Mesodermal cell (in vitro differentiated cells): ENCODE measurements around the gene ZC3H12A.
A peak's percentile ranks its signal among the peaks of the same experiment; 100 is the strongest.
"Not testable (repeated sequence)": the region's sequence is repeated elsewhere in the genome, so short reads cannot be mapped to it uniquely, and the experiment has no call there.

Source experiments
- H3K27ac ChIP-seq: 2 replicates; pipeline ENCODE4 v1.7.0; 2013; ENCODE audit warnings: mild to moderate bottlenecking, low read depth, low read length, moderate library complexity; ENCODE audit not compliant: severe bottlenecking
- H3K36me3 ChIP-seq: 2 replicates; pipeline ENCODE4 v1.7.1; 2013; ENCODE audit warnings: mild to moderate bottlenecking, low read length, moderate library complexity; ENCODE audit not compliant: control insufficient read depth, insufficient read depth
- H3K4me1 ChIP-seq: one replicate; pipeline ENCODE4 v1.7.1; 2013; ENCODE audit warnings: mild to moderate bottlenecking, low read length; ENCODE audit not compliant: insufficient read depth, control insufficient read depth, poor library complexity, severe bottlenecking
- H3K4me3 ChIP-seq: 2 replicates; pipeline ENCODE4 v1.7.0; 2013; ENCODE audit warnings: low read length, control low read depth, mild to moderate bottlenecking; ENCODE audit not compliant: insufficient read depth, poor library complexity, severe bottlenecking; ENCODE audit errors: extremely low read depth
- H3K9me3 ChIP-seq: 2 replicates; pipeline ENCODE4 v1.7.1; 2013; ENCODE audit warnings: mild to moderate bottlenecking, low read length, moderate library complexity; ENCODE audit not compliant: control insufficient read depth
- WGBS, 2 experiments: methylation state at CpG; one replicate each; pipeline ENCODE4 v1.1.5; 2013; ENCODE audit warnings: missing lambda C conversion rate in 2 of 2; ENCODE audit not compliant: insufficient coverage in 2 of 2; 5-methylcytosine and 5-hydroxymethylcytosine counted together

The ZC3H12A gene

GRCh38 chr1:37506740-37507139 is 32.4 kb downstream of the ZC3H12A start:
- H3K27ac ChIP-seq: no peak overlapping the region
- no peaks in the 10 kb centered on the region for H3K9me3 ChIP-seq
- peaks cover 77% of the 10 kb centered on the region for H3K36me3 ChIP-seq
- WGBS, 2 experiments: 90 to 95% methylated on average over 2 of the region's 2 CpGs
- H3K4me3 ChIP-seq: no peak overlapping the region
- no peaks in the 10 kb centered on the region for H3K4me1 ChIP-seq

DNA sequence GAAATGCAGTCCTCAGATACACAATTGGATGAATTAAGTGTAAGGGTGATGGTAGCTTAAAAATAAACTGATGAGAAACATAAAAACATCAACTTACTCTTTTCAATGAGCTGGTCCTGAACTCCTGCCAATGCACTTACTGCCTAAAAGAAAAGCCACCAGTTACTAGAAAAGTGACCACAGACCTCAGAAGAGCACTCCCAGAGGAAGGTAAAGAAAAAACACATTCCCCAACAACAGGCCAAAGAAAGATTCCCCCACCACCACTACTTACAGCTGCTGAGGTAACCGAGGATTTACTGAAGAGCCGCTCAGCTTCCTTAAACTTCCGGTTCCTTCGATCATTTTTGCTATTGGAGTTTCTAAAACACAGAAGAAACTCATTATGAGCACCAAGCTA is 34.8 kb downstream of the ZC3H12A start:
- H3K4me3 ChIP-seq: no peak overlapping the region
- H3K9me3 ChIP-seq: no peaks in the 10 kb centered on the region
- H3K27ac ChIP-seq: no peak overlapping the region
- peaks cover 2% of the 10 kb centered on the region for H3K4me1 ChIP-seq
- H3K36me3 ChIP-seq: peaks cover 77% of the 10 kb centered on the region
- 87 to 100% methylated on average over 4 of the region's 4 CpGs for WGBS, 2 experiments

- 4 to 6% methylated on average over 19 to 23 of the region's 26 CpGs for WGBS, 2 experiments
- peak overlapping the region; percentile 84 for H3K4me3 ChIP-seq
- peaks cover 35% of the 10 kb centered on the region for H3K36me3 ChIP-seq
- H3K27ac ChIP-seq: peak overlapping the region; percentile 79
- peaks cover 5% of the 10 kb centered on the region for H3K4me1 ChIP-seq
- H3K9me3 ChIP-seq: no peaks in the 10 kb centered on the region
Measured at GRCh38 chr1:37513795-37514349, 39.5 kb downstream of the ZC3H12A start.

GRCh38 chr1:37514350-37515184 is 40.2 kb downstream of the ZC3H12A start, which contains the start of gene MEAF6:
MEAF6 (minus strand) TSS chr1:37514766; CDS start chr1:37514746, 20 bp downstream.
- Histone ChIP-seq H3K4me3 (peak within 1 kb of the TSS; percentile 84), H3K9me3 (no peaks in the 10 kb centered on the region), H3K27ac (peak within 1 kb of the TSS; percentile 79), H3K4me1 (peaks cover 5% of the 10 kb centered on the region), H3K36me3 (peaks cover 28% of the 10 kb centered on the region)
- 0% methylated on average over 65 to 94 of the region's 100 CpGs for WGBS, 2 experiments

DNA sequence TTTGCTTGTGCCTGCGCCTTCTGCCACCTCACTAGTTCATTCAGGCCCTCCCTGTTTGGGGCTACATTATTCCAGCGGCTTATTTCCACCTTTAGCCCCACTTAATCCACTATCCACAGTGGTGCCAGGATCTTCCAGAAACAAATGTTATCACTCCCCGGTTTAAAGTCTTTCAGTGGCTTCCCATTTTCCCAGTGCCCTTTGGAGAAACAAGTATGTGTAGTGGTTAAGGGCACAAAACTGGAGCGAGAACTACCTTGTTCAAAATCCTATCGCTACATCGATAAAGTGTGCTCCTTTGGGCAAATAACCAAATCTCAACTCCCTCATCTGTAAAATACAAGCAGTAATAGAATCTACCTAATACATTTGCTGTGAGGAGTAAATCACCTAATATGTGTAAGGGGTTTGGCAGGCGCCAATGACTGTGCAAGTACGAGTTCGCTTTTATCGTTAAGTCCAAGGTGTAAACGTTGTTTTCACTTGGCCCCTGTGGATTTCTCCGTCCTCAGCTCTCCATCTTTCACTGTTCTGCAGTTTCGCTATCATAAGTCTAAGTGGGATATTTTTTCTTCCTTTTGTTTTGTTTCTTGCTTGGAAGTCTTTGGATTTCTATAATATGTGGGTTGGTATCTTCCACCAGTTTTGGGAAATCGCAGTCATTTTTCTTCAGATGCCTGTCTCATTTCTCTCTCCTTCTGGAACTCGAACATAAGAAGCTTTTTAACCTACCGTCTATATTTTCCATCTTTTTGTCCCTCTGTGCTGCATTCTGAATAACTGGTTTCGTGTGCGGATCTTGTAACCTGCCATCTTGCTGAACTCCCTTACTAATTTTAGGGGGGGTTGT is 41.0 kb downstream of the ZC3H12A start:
- WGBS, 2 experiments: 64 to 80% methylated on average over 5 to 11 of the region's 18 CpGs

GRCh38 chr1:37517569-37517968 is 43.2 kb downstream of the ZC3H12A start:
- Histone ChIP-seq H3K4me3 (no peak overlapping the region), H3K27ac (no peak overlapping the region), H3K36me3 (peaks cover 9% of the 10 kb centered on the region), H3K4me1 (peaks cover 5% of the 10 kb centered on the region), H3K9me3 (no peaks in the 10 kb centered on the region)
- WGBS, 2 experiments: 83 to 88% methylated on average over 1 of the region's 1 CpG

More for the DNA sequence above, 41.0 kb downstream of the ZC3H12A start:
- H3K36me3 ChIP-seq: peaks cover 28% of the 10 kb centered on the region
- H3K4me3 ChIP-seq: peak overlapping the region; percentile 84
- peaks cover 5% of the 10 kb centered on the region for H3K4me1 ChIP-seq
- H3K9me3 ChIP-seq: no peaks in the 10 kb centered on the region
- peak overlapping the region; percentile 79 for H3K27ac ChIP-seq

- no CpG with 5 or more reads among the region's 31 CpGs for WGBS, 2 experiments
- not testable (repeated sequence) for H3K4me1 ChIP-seq, H3K9me3 ChIP-seq, H3K4me3 ChIP-seq, H3K36me3 ChIP-seq, H3K27ac ChIP-seq
Measured at GRCh38 chr1:37518241-37518640, 43.9 kb downstream of the ZC3H12A start.

- not testable (repeated sequence) for H3K36me3 ChIP-seq, H3K4me1 ChIP-seq, H3K4me3 ChIP-seq, H3K27ac ChIP-seq, H3K9me3 ChIP-seq
- WGBS, 2 experiments: 76 to 78% methylated on average over 11 to 13 of the region's 15 CpGs
Measured at GRCh38 chr1:37518929-37519328, 44.5 kb downstream of the ZC3H12A start.

- no peaks in the 10 kb centered on the region for H3K36me3 ChIP-seq
- H3K4me3 ChIP-seq: no peak overlapping the region
- H3K4me1 ChIP-seq: peaks cover 3% of the 10 kb centered on the region
- no peaks in the 10 kb centered on the region for H3K9me3 ChIP-seq
- H3K27ac ChIP-seq: no peak overlapping the region
Measured at GRCh38 chr1:37519613-37520012, 45.2 kb downstream of the ZC3H12A start.

GRCh38 chr1:37529888-37530287 is 55.5 kb downstream of the ZC3H12A start:
- H3K4me1 ChIP-seq, H3K9me3 ChIP-seq, H3K4me3 ChIP-seq, H3K36me3 ChIP-seq, H3K27ac ChIP-seq: not testable (repeated sequence)
- WGBS, 2 experiments: 100% methylated on average over 1 of the region's 1 CpG; no CpG with 5 or more reads in 1 of the 2 experiments
